ENCODE results near the gene MRPL55.

MRPL55 gene

GRCh38 chr1:228063251-228064191 lies 45.6 kb downstream of the MRPL55 start:
- DNase-seq (ENCODE audit: low read depth) = no peak
- in situ Hi-C loops (cut with HindIII; ENCODE audit: low sequenced_read_pairs) = no loop called here
- H3K4me3 ChIP-seq (ENCODE audit: low read depth, low read length) = no peak overlapping the region
- TF ChIP-seq, protein P1, sequence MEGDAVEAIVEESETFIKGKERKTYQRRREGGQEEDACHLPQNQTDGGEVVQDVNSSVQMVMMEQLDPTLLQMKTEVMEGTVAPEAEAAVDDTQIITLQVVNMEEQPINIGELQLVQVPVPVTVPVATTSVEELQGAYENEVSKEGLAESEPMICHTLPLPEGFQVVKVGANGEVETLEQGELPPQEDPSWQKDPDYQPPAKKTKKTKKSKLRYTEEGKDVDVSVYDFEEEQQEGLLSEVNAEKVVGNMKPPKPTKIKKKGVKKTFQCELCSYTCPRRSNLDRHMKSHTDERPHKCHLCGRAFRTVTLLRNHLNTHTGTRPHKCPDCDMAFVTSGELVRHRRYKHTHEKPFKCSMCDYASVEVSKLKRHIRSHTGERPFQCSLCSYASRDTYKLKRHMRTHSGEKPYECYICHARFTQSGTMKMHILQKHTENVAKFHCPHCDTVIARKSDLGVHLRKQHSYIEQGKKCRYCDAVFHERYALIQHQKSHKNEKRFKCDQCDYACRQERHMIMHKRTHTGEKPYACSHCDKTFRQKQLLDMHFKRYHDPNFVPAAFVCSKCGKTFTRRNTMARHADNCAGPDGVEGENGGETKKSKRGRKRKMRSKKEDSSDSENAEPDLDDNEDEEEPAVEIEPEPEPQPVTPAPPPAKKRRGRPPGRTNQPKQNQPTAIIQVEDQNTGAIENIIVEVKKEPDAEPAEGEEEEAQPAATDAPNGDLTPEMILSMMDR (IDR thresholded peaks at IDR 0.05; ENCODE audit: low read depth, low read length, missing control alignments) = no peak

- no peak for DNase-seq (ENCODE audit: low read depth)
- TF ChIP-seq, protein P1 (IDR thresholded peaks at IDR 0.05; ENCODE audit: low read depth, low read length, missing control alignments) = no peak
- in situ Hi-C loops (cut with HindIII; ENCODE audit: low sequenced_read_pairs) = no loop called here
- H3K4me3 ChIP-seq (ENCODE audit: low read depth, low read length) = no peak overlapping the region
Measured at GRCh38 chr1:228062812-228063211, 46.3 kb downstream of the MRPL55 start.

DNA sequence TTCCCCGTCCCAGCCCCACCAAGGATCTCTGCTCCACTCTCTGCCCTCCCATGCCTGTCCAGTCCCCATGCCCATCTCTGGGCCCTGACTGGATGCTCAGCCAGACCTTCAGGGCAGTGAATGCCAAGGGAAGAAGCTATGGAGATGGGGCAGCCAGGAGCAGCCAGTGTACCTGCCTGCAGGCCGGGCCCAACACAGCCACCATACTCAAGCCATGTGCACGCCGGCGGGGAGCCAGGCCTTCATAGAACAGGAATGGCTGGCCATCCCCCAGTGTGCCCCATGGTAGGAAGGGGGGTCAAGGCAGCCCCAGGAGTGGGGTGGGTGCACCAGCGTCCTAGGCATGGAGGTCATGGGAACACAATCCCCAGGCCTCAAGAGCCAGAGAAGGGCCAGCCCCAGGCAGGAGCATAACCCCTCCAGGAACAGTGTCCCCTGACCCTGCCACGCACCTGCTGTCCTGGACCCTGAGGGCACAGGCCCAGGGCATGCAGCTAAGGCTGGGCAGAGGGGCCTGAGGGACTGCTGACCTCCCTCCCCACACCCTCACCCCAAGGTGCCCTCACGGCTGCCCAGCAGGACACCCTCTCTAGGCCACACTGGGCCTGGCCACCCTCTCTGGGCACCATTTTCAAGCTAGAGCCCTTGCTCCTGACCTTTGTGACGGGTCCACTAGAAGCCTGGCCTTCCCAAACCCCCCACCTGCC lies 46.9 kb downstream of the MRPL55 start:
- no peak overlapping the region for H3K4me3 ChIP-seq (ENCODE audit: low read depth, low read length)
- TF ChIP-seq, protein P1 (IDR thresholded peaks at IDR 0.05; ENCODE audit: low read depth, low read length, missing control alignments) = no peak
- in situ Hi-C loops (cut with HindIII; ENCODE audit: low sequenced_read_pairs) = no loop called here
- no peak for DNase-seq (ENCODE audit: low read depth)

DNA sequence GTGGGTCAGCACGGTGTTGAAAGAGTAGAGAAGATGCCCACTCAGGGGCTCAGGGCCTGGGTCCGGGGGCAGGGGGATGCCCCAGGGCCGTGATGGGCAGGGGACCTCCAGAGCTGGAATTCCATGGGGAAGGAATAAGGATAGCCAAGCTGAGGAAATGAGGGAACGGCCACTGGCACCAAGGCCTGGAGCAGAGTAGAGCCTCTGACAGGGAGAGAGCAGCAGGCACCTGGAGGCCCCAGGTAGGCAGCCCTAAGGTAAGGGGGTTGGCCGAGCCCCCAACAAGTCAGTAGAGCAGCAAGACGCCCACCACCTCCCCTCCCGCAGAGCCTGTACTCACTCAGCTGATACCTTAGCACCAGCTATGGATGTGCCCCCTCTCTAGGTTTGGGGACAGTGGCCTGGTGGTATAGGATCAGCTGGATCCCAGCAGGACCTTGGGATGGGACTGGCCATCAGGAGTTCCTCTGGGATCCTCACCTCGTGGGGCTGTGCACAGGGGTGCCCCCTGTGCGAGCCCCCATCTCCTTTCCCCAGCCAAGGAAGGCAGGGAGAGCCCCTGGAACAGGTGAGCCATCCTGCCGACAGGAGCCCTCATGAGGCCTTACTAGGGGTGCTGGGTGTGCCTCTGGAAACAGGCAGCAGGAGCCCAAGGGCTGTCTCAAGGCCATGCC lies 47.6 kb downstream of the MRPL55 start:
- no peak overlapping the region for H3K4me3 ChIP-seq (ENCODE audit: low read depth, low read length)
- in situ Hi-C loops (cut with HindIII; ENCODE audit: low sequenced_read_pairs) = no loop called here
- TF ChIP-seq, protein P1 (IDR thresholded peaks at IDR 0.05; ENCODE audit: low read depth, low read length, missing control alignments) = no peak
- DNase-seq (ENCODE audit: low read depth) = no peak

GRCh38 chr1:228060458-228061190 lies 48.5 kb downstream of the MRPL55 start:
- DNase-seq (ENCODE audit: low read depth) = no peak
- H3K4me3 ChIP-seq (ENCODE audit: low read depth, low read length) = no peak overlapping the region
- in situ Hi-C loops (cut with HindIII; ENCODE audit: low sequenced_read_pairs) = no loop called here
- TF ChIP-seq, protein P1 (IDR thresholded peaks at IDR 0.05; ENCODE audit: low read depth, low read length, missing control alignments) = no peak
